COR-L47 (cell line): ENCODE results near the gene SUCLG2.
"Not testable (repeated sequence)": the region's sequence is repeated elsewhere in the genome, so short reads cannot be mapped to it uniquely, and the experiment has no call there.

Source experiments
- DNase-seq: peaks from one replicate; lab custom pipeline; 2025; lab: John Stamatoyannopoulos, UW

The SUCLG2 gene

GRCh38 chr3:67561266-67561665, 93.1 kb downstream of the SUCLG2 start:
- DNase-seq: no peak

GRCh38 chr3:67559029-67559605, 95.3 kb downstream of the SUCLG2 start:
- no peak for DNase-seq

DNA sequence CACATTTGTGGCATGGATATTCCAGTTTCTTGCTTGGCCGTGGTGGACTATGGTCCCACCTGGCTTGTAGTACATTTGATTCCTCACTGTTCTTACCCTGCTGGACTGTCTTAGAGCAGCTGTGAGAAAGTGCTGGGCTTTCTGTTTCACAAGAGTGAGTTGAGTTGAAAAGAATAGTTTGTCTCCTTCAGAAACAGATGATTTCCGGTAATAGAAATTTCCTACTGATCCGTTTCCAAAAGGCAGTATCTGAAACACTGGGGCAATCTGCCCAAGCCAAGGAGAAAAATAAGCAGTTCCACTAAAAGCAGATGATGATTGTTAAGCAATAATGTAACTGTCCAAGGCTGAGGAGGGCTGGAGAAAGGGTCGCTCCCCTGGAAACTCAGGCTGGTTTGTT, 96.0 kb downstream of the SUCLG2 start:
- DNase-seq: no peak

DNA sequence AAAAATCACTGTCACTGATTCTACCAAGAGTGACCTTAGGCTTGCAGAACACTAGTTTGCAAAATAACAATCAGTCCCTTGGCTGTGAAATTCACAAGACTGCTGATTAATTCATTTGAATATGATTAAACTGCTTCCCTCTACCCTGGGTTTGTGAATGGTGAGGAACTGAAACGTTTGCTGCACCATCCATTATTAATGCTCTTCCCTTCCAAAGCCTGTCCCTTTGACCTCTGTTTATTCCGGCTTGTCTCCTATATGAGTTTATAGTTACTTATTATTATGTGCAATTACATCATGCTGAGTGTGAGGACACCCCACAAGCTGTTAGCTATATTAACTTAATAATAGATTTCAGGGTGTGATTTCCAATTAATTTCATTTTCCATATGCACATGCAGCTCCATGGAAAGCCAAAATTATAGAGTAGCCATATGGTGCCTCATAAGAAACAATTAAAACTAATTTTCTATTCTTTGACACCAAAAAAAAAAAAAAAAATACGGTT, 96.5 kb downstream of the SUCLG2 start:
- DNase-seq: no peak

- DNase-seq: no peak
Measured at GRCh38 chr3:67551361-67552016, 102.9 kb downstream of the SUCLG2 start.

DNA sequence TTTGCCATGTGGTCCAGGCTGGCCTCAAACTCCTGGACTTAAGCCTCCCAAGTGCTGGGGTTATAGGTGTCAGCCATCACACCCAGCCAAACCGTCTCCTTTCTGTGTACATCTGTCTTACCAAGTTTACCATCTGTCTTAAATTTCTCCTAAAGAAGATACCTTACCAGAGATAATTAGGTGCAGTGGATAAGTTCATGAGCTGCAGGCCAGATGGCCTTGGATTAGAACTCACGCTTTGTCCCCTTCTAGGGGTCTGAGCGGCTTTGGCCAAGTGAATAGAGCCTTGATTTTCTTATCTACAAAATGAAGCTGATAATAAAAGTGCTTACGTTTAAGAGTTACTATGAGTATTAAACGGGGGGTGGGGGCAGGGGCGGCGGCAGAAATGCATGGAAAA, 103.9 kb downstream of the SUCLG2 start:
- no peak for DNase-seq

GRCh38 chr3:67542502-67543250, 111.7 kb downstream of the SUCLG2 start:
- DNase-seq: not testable (repeated sequence)

DNA sequence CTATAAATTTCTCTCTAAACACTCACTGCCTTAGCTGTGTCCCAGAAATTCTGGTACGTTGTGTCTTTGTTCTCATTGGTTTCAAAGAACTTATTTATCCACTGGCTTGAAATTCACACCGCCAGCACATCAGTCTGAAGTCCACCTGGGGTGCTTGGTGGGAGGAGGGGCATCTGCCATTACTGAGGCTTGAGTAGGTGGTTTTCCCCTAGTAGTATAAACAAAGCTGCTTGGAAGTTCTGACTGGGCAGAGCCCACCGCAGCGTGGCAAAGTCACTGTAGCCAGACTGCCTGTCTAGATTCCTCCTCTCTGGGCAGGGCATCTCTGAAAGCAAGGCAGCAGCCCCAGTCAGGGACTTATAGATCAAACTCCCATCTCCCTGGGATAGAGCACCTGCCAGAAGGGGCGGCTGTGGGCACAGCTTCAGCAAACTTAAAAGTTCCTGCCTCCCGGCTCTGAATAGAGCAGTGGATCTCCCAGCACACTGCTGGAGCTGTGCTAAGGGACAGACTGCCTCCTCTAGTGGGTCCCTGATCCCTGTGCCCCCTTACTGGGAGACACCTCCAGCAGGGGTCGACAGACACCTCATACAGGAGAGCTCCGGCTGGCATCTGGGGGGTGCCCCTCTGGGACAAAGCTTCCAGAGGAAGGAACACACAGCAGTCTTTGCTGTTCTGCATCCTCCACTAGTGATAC, 114.1 kb downstream of the SUCLG2 start:
- no peak for DNase-seq

DNA sequence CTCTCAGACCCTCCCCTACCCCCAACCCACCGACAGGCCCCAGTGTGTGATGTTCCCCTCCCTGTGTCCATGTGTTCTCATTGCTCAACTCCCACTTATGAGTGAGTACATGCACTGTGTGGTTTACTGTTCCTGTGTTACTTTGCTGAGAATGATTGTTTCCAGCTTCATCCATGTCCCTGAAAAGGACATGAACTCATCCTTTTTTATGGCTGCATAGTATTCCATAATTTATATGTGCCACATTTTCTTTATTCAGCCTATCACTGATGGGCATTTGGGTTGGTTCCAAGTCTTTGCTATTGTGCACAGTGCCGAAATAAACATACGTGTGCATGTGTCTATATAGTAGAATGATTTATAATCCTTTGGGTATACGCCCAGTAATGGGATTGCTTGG, 117.2 kb downstream of the SUCLG2 start:
- DNase-seq: not testable (repeated sequence)

- no peak for DNase-seq
Measured at GRCh38 chr3:67535006-67535405, 119.4 kb downstream of the SUCLG2 start.

DNA sequence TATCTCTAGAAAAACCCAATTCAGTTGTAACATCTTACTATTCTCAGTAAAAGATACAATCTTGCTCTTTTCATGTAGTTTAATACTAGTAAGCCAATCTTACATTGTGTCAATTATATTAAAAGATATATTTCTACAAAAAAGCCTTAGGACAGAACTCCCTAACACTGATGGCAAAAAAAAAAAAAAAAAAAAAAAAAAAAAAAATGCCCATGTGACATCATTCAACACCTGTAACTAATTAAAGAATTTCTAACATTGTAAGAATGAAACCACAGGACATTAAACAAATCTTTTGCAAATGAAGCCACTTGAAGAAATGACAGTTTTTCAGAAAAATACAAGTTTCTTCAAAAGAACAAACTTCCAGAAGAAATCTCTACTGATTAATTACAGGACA, 119.8 kb downstream of the SUCLG2 start:
- no peak for DNase-seq

DNA sequence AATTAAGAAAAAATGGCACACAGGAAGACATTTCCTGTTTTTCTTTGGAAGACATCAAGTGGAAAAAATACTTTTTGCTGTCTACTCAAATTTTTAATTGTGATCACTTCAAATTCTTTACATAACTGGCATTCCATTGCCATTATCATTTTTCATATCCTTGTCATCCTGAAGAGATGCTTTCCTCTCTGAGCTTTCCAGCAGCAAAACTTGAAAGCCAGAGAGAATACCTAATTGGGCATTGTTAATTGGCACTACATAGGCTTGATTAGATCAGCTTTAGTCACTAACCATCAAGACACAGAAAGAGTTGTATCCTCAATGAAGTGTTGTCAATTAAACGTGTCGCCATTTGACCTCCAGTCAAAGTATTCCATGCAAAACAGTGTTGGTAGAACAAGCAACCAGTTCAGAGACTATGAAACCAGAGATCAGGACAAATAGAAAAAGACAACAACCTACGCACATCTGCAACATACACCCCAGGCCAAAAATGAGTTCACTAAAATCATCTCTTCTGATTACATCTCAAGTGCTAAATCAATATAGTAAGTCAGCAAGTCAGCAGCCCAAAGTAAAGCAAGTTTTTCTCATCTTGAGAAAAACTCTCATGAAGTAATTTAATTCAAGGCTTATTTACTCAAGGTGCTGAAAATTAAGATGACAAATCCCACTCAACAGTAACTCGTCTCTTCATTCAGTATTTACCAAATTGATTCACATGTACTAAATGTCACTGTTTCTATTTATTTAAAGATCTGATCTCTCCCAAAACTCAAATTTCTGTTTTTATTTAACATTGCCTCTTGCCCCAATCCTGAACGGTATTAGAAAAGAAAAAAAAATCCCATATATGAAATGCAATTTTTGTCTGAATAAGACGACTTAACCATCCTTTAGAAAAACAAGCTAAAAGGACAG, 123.0 kb downstream of the SUCLG2 start:
- DNase-seq: no peak

- DNase-seq: no peak
Measured at GRCh38 chr3:67529915-67530314, 124.5 kb downstream of the SUCLG2 start.

DNA sequence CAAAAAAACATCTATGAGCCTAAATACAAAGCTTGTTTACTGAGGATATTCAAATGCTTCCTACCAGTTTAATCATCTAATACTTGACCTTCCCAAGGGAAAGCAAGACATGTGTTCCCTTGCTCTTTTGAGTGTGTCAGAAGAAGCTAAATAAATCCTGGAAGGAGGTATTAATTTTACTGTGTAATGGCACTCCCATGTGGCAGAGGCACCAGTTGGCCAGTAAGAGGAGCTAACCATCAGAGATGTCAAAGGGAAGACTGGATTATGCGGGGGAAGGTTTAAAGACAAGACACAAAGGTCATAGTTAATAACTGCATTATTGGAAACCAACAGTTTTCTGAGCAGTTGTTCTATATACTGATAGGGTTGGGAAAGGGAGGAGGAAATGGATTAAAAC, 125.1 kb downstream of the SUCLG2 start:
- DNase-seq: no peak

DNA sequence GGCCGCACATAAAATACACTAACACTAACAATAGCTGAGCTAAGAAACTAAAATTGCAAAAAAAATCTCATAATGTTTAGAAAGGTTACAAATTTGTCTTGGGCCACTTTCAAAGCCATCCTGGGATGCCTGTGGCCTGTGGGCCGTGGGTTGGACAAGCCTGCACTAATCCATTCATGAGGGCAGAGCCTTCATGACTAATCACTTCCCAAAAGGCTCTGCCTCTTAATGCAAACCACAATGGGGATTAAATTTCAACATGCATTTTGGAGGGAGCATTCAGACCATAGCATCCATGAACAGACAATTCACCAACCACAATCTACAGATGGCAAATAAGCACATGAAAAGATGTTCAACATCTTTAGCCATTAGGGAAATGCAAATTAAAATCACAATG, 128.2 kb downstream of the SUCLG2 start:
- no peak for DNase-seq

- DNase-seq: no peak
Measured at GRCh38 chr3:67524046-67524445, 130.4 kb downstream of the SUCLG2 start.

DNA sequence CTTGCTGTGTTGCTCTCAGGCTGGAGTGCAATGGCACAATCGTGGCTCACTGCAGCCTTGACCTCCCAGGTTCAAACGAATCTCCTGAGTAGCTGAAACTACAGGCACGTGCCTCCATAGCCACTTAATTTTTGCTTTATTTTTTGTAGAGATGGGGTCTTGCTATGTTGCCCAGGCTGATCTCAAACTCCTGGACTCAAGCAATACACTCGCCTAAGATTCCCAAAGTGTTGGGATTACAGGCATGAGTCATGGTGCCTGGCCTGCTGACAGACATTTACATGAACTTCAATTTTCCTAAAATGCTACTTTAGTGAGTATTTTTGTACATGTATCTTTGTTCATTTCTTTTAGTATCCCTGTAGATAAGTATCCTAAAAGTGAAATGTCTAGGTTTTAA, 132.3 kb downstream of the SUCLG2 start:
- no peak for DNase-seq

DNA sequence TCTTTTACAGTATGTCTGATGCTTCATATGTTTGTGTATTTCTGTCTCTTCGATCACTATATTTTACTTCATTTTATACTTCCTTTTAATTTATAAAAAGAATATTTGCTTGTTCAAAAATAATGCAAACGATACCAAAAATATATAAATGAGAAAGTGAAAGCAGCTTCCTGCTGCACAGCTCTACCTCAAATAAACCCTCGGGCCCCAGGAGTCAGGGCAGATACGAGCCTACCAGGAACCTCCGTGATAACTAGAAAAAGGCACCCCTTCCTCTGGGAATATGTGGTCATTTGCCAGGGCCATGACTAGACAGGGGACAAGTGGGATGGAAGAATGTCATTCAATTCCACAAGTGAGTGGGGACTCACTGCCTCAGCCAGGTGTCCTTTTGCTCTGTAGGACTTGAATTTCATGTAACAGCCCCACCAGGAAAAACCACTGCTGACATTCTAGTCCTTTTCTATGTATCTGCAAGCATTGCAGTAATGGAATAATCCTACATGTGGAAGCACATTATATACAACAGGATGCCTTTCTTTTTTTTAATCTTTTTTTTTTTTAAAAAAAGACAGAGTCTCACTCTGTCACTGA, 133.3 kb downstream of the SUCLG2 start:
- DNase-seq: no peak

DNA sequence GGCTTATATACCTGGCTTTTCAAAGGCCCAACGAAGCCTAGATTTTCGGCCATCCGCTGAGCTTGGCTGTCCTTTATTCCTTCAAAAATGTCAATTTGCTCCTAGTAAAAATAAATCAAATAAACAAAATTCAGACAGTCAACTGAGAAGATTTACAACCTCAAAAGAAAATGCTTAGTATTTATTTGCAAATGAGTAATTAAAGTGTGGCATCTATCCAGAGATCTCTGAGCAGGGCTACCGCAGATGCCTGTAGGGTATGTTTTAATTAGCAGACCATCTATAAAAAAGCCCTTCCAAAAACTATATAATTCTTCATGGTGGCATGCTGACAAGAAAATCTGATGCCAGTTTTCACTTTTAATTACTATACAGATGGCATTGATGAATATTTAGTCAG, 136.2 kb downstream of the SUCLG2 start:
- peak; percentile 62 for DNase-seq

GRCh38 chr3:67517781-67518180, 136.6 kb downstream of the SUCLG2 start:
- no peak for DNase-seq

GRCh38 chr3:67516496-67516895, 137.9 kb downstream of the SUCLG2 start:
- no peak for DNase-seq
